ENCODE measurements around the gene COA8. TPM values are rescaled to one million over a fixed set of nuclear protein-coding genes. Genes with fewer than 3 reads are reported as not detected.

COA8 gene
- total and polyA plus RNA-seq, 10 of the 15 experiments (the other 5 are each of a cell fraction or from before 2014, with no cell fraction given): 6.1 to 69.5 (median 25.8) TPM

GRCh38 chr14:103638594-103638993 is 75.8 kb downstream of the COA8 start (continued):
- TF ChIP-seq, protein P1, sequence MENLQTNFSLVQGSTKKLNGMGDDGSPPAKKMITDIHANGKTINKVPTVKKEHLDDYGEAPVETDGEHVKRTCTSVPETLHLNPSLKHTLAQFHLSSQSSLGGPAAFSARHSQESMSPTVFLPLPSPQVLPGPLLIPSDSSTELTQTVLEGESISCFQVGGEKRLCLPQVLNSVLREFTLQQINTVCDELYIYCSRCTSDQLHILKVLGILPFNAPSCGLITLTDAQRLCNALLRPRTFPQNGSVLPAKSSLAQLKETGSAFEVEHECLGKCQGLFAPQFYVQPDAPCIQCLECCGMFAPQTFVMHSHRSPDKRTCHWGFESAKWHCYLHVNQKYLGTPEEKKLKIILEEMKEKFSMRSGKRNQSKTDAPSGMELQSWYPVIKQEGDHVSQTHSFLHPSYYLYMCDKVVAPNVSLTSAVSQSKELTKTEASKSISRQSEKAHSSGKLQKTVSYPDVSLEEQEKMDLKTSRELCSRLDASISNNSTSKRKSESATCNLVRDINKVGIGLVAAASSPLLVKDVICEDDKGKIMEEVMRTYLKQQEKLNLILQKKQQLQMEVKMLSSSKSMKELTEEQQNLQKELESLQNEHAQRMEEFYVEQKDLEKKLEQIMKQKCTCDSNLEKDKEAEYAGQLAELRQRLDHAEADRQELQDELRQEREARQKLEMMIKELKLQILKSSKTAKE (IDR thresholded peaks at IDR 0.05; ENCODE audit: low read depth, poor library complexity, severe bottlenecking): no peak

Small RNAs within 50 kb of the gene (small RNA-seq; reads per million reads assigned to genes)
- gene RNU4-68P: not detected
- not detected for gene RNU7-160P

Other genes starting within 250 kb of the COA8 start
Only the 7 nearest of the 8 such genes appear.
- gene MARK3, start 177.5 kb upstream of the COA8 start, total RNA-seq (2014; rRNA removed): 39.6 and 43.3 TPM in 2 replicates
- gene MARK3, start 177.5 kb upstream of the COA8 start, total RNA-seq (2014; rRNA removed; fragmentation: Illumina TruSeq; extraction: Trizol): 48.0 and 48.3 TPM in 2 replicates
- 51.9 and 59.3 TPM in 2 replicates for gene MARK3, start 177.5 kb upstream of the COA8 start, total RNA-seq (2021)
- 75.1 and 85.6 TPM in 2 replicates for gene MARK3, start 177.5 kb upstream of the COA8 start, polyA plus RNA-seq (2011; rRNA removed)
- 50.7 and 52.0 TPM in 2 replicates for gene MARK3, start 177.5 kb upstream of the COA8 start, polyA plus RNA-seq (2014; fragmentation: Illumina TruSeq; extraction: Trizol)
- gene MARK3, start 177.5 kb upstream of the COA8 start, polyA plus RNA-seq (2014; fragmentation: Nextera tagmentation; extraction: Ambion mirVana): 10 to 100 TPM; 10.7 to 19.8 TPM
- gene MARK3, start 177.5 kb upstream of the COA8 start, polyA plus RNA-seq (2014; rRNA removed): 43.2 and 49.9 TPM in 2 replicates
- 10 to 100 TPM; 28.6 to 31.0 TPM for gene MARK3, start 177.5 kb upstream of the COA8 start, polyA plus RNA-seq (2016; fragmentation: Nextera tagmentation; extraction: Ambion mirVana)
- 2.0 and 5.2 TPM in 2 replicates for gene CKB, start 40.1 kb upstream of the COA8 start, total RNA-seq (2014; rRNA removed)
- 0.37 and 0.40 TPM in 2 replicates for gene CKB, start 40.1 kb upstream of the COA8 start, total RNA-seq (2014; rRNA removed; fragmentation: Illumina TruSeq; extraction: Trizol)
- 3.6 and 5.5 TPM in 2 replicates for gene CKB, start 40.1 kb upstream of the COA8 start, total RNA-seq (2021)
- 4.9 and 6.1 TPM in 2 replicates for gene CKB, start 40.1 kb upstream of the COA8 start, polyA plus RNA-seq (2011; rRNA removed)
- gene CKB, start 40.1 kb upstream of the COA8 start, polyA plus RNA-seq (2014; fragmentation: Illumina TruSeq; extraction: Trizol): 0.46 TPM in 1 of 2 replicates, not detected in the other
- gene CKB, start 40.1 kb upstream of the COA8 start, polyA plus RNA-seq (2014; fragmentation: Nextera tagmentation; extraction: Ambion mirVana): under 1 TPM; 0.48 to 0.90 TPM
- 2.8 and 9.0 TPM in 2 replicates for gene CKB, start 40.1 kb upstream of the COA8 start, polyA plus RNA-seq (2014; rRNA removed)
- 1 to 10 TPM; 2.6 to 3.3 TPM for gene CKB, start 40.1 kb upstream of the COA8 start, polyA plus RNA-seq (2016; fragmentation: Nextera tagmentation; extraction: Ambion mirVana)
- 13.5 and 18.2 TPM in 2 replicates for gene TRMT61A, start 33.8 kb upstream of the COA8 start, total RNA-seq (2014; rRNA removed)
- gene TRMT61A, start 33.8 kb upstream of the COA8 start, total RNA-seq (2014; rRNA removed; fragmentation: Illumina TruSeq; extraction: Trizol): 3.7 and 4.7 TPM in 2 replicates
- 15.6 and 17.9 TPM in 2 replicates for gene TRMT61A, start 33.8 kb upstream of the COA8 start, total RNA-seq (2021)
- gene TRMT61A, start 33.8 kb upstream of the COA8 start, polyA plus RNA-seq (2011; rRNA removed): 2.4 and 5.1 TPM in 2 replicates
- gene TRMT61A, start 33.8 kb upstream of the COA8 start, polyA plus RNA-seq (2014; fragmentation: Illumina TruSeq; extraction: Trizol): 0.46 and 1.4 TPM in 2 replicates
- gene TRMT61A, start 33.8 kb upstream of the COA8 start, polyA plus RNA-seq (2014; fragmentation: Nextera tagmentation; extraction: Ambion mirVana): under 1 TPM; 0.11 to 0.38 TPM
- 17.6 and 20.4 TPM in 2 replicates for gene TRMT61A, start 33.8 kb upstream of the COA8 start, polyA plus RNA-seq (2014; rRNA removed)
- 10 to 100 TPM; 19.8 to 21.9 TPM for gene TRMT61A, start 33.8 kb upstream of the COA8 start, polyA plus RNA-seq (2016; fragmentation: Nextera tagmentation; extraction: Ambion mirVana)
- 17.5 and 18.5 TPM in 2 replicates for gene BAG5, start 303 bp upstream of the COA8 start, total RNA-seq (2014; rRNA removed)
- 22.9 and 23.8 TPM in 2 replicates for gene BAG5, start 303 bp upstream of the COA8 start, total RNA-seq (2014; rRNA removed; fragmentation: Illumina TruSeq; extraction: Trizol)
- gene BAG5, start 303 bp upstream of the COA8 start, total RNA-seq (2021): 21.4 and 22.7 TPM in 2 replicates
- gene BAG5, start 303 bp upstream of the COA8 start, polyA plus RNA-seq (2011; rRNA removed): 10.2 and 14.2 TPM in 2 replicates
- gene BAG5, start 303 bp upstream of the COA8 start, polyA plus RNA-seq (2014; fragmentation: Illumina TruSeq; extraction: Trizol): 25.9 and 33.9 TPM in 2 replicates
- 10 to 100 TPM in 1 of 2 experiments, 1 to 10 TPM in 1; 9.9 to 10.9 TPM for gene BAG5, start 303 bp upstream of the COA8 start, polyA plus RNA-seq (2014; fragmentation: Nextera tagmentation; extraction: Ambion mirVana)
- 13.1 and 13.5 TPM in 2 replicates for gene BAG5, start 303 bp upstream of the COA8 start, polyA plus RNA-seq (2014; rRNA removed)
- gene BAG5, start 303 bp upstream of the COA8 start, polyA plus RNA-seq (2016; fragmentation: Nextera tagmentation; extraction: Ambion mirVana): 10 to 100 TPM; 25.7 to 30.5 TPM
- 95.2 and 105 TPM in 2 replicates for gene KLC1, start 66.3 kb downstream of the COA8 start, total RNA-seq (2014; rRNA removed)
- gene KLC1, start 66.3 kb downstream of the COA8 start, total RNA-seq (2014; rRNA removed; fragmentation: Illumina TruSeq; extraction: Trizol): 68.9 and 71.4 TPM in 2 replicates
- gene KLC1, start 66.3 kb downstream of the COA8 start, total RNA-seq (2021): 102 and 113 TPM in 2 replicates
- gene KLC1, start 66.3 kb downstream of the COA8 start, polyA plus RNA-seq (2011; rRNA removed): 85.2 and 120 TPM in 2 replicates
- gene KLC1, start 66.3 kb downstream of the COA8 start, polyA plus RNA-seq (2014; fragmentation: Illumina TruSeq; extraction: Trizol): 39.2 and 44.2 TPM in 2 replicates
- gene KLC1, start 66.3 kb downstream of the COA8 start, polyA plus RNA-seq (2014; fragmentation: Nextera tagmentation; extraction: Ambion mirVana): 10 to 100 TPM in 1 of 2 experiments, 1 to 10 TPM in 1; 5.5 to 15.5 TPM
- 137 and 140 TPM in 2 replicates for gene KLC1, start 66.3 kb downstream of the COA8 start, polyA plus RNA-seq (2014; rRNA removed)
- gene KLC1, start 66.3 kb downstream of the COA8 start, polyA plus RNA-seq (2016; fragmentation: Nextera tagmentation; extraction: Ambion mirVana): 10 to 100 TPM; 75.7 to 76.5 TPM
- gene XRCC3, start 152.5 kb downstream of the COA8 start, total RNA-seq (2014; rRNA removed): 48.2 and 50.9 TPM in 2 replicates
- gene XRCC3, start 152.5 kb downstream of the COA8 start, total RNA-seq (2014; rRNA removed; fragmentation: Illumina TruSeq; extraction: Trizol): 24.1 and 28.6 TPM in 2 replicates
- gene XRCC3, start 152.5 kb downstream of the COA8 start, total RNA-seq (2021): 35.8 and 44.8 TPM in 2 replicates
- 19.0 and 25.6 TPM in 2 replicates for gene XRCC3, start 152.5 kb downstream of the COA8 start, polyA plus RNA-seq (2011; rRNA removed)
- 52.0 and 55.3 TPM in 2 replicates for gene XRCC3, start 152.5 kb downstream of the COA8 start, polyA plus RNA-seq (2014; fragmentation: Illumina TruSeq; extraction: Trizol)
- gene XRCC3, start 152.5 kb downstream of the COA8 start, polyA plus RNA-seq (2014; fragmentation: Nextera tagmentation; extraction: Ambion mirVana): under 1 TPM; 0.37 to 0.60 TPM
- 40.9 and 45.1 TPM in 2 replicates for gene XRCC3, start 152.5 kb downstream of the COA8 start, polyA plus RNA-seq (2014; rRNA removed)
- 10 to 100 TPM; 24.2 to 25.0 TPM for gene XRCC3, start 152.5 kb downstream of the COA8 start, polyA plus RNA-seq (2016; fragmentation: Nextera tagmentation; extraction: Ambion mirVana)
- gene ZFYVE21, start 152.8 kb downstream of the COA8 start, total RNA-seq (2014; rRNA removed): 12.1 and 13.4 TPM in 2 replicates
- gene ZFYVE21, start 152.8 kb downstream of the COA8 start, total RNA-seq (2014; rRNA removed; fragmentation: Illumina TruSeq; extraction: Trizol): 8.3 and 9.3 TPM in 2 replicates
- 12.1 and 16.9 TPM in 2 replicates for gene ZFYVE21, start 152.8 kb downstream of the COA8 start, total RNA-seq (2021)
- gene ZFYVE21, start 152.8 kb downstream of the COA8 start, polyA plus RNA-seq (2011; rRNA removed): 17.4 and 21.7 TPM in 2 replicates
- gene ZFYVE21, start 152.8 kb downstream of the COA8 start, polyA plus RNA-seq (2014; fragmentation: Illumina TruSeq; extraction: Trizol): 7.9 and 9.1 TPM in 2 replicates
- gene ZFYVE21, start 152.8 kb downstream of the COA8 start, polyA plus RNA-seq (2014; fragmentation: Nextera tagmentation; extraction: Ambion mirVana): 1 to 10 TPM in 1 of 2 experiments, under 1 TPM in 1; 0.79 to 3.1 TPM
- gene ZFYVE21, start 152.8 kb downstream of the COA8 start, polyA plus RNA-seq (2014; rRNA removed): 20.6 and 21.8 TPM in 2 replicates
- 10 to 100 TPM; 15.5 to 20.7 TPM for gene ZFYVE21, start 152.8 kb downstream of the COA8 start, polyA plus RNA-seq (2016; fragmentation: Nextera tagmentation; extraction: Ambion mirVana)